Activated CD4-positive, alpha-beta T cell treated with anti-CD3 and anti-CD28 coated beads, Interleukin-2, amount 50 U/mL, for 48 hours (primary cell): ENCODE results near the gene CCNA1.

Source experiments
- DNase-seq, 2 experiments: peaks; one replicate each; pipeline ENCODE4 v3.0.0-alpha.2; 2020

The CCNA1 gene

GRCh38 chr13:36432106-36432544, at the start of gene CCNA1:
Gene CCNA1 (plus strand): TSS chr13:36432495. CDS start chr13:36433057, 562 bp downstream.
- DNase-seq = peak; percentile 26 to 40

GRCh38 chr13:36385489-36385888, 46.8 kb upstream of the CCNA1 start:
- DNase-seq = no peak

GRCh38 chr13:36395280-36395679, 37.0 kb upstream of the CCNA1 start:
- DNase-seq = no peak

- no peak for DNase-seq
These were observed 27.1 kb upstream of the CCNA1 start for GRCh38 chr13:36405151-36405550.

- no peak for DNase-seq
These were observed 19.6 kb upstream of the CCNA1 start for GRCh38 chr13:36412736-36413135.

- no peak for DNase-seq
These were observed 19.1 kb upstream of the CCNA1 start for GRCh38 chr13:36413161-36413560.

- no peak for DNase-seq
These were observed 17.8 kb upstream of the CCNA1 start for GRCh38 chr13:36414461-36414860.

GRCh38 chr13:36417331-36417730, 15.0 kb upstream of the CCNA1 start:
- no peak for DNase-seq

- no peak for DNase-seq
These were observed 14.1 kb upstream of the CCNA1 start for GRCh38 chr13:36418022-36418805.

GRCh38 chr13:36420437-36420891, 11.8 kb upstream of the CCNA1 start:
- DNase-seq = peak; percentile 71 to 79

GRCh38 chr13:36421447-36421846, 10.8 kb upstream of the CCNA1 start:
- DNase-seq = no peak

GRCh38 chr13:36428086-36428485, 4.2 kb upstream of the CCNA1 start:
- no peak for DNase-seq

- DNase-seq = no peak
These were observed 1.8 kb upstream of the CCNA1 start for GRCh38 chr13:36430247-36431203.

GRCh38 chr13:36431204-36432105, 840 bp upstream of the CCNA1 start:
- peak; percentile 25 to 28 for DNase-seq

GRCh38 chr13:36436811-36437210, 4.5 kb downstream of the CCNA1 start:
- DNase-seq = no peak

GRCh38 chr13:36438594-36439483, 6.5 kb downstream of the CCNA1 start:
- no peak for DNase-seq

GRCh38 chr13:36445278-36445677, 13.0 kb downstream of the CCNA1 start:
- DNase-seq = no peak

- no peak for DNase-seq
These were observed 13.6 kb downstream of the CCNA1 start for GRCh38 chr13:36445891-36446351.

- no peak for DNase-seq
These were observed 15.2 kb downstream of the CCNA1 start for GRCh38 chr13:36447501-36447900.

- no peak for DNase-seq
These were observed 18.2 kb downstream of the CCNA1 start for GRCh38 chr13:36450534-36450933.

GRCh38 chr13:36453516-36453915, 21.2 kb downstream of the CCNA1 start:
- DNase-seq = no peak
